Endothelial cell of coronary artery (primary cell): ENCODE measurements around the gene DCAF8L1. TPM values are rescaled to one million over a fixed set of nuclear protein-coding genes. Genes with fewer than 3 reads are reported as not detected.

Experiments used
- total RNA-seq: library from RNA; depleted of rRNA; stranded (reverse); fragments of >200 nt; gene quantifications from 2 replicates; pipeline ENCODE4 v1.2.3, GENCODE V29; 2014

DCAF8L1 gene
- not detected in 2 replicates for total RNA-seq

GRCh38 chrX:27981349-27981748 is at the start of gene DCAF8L1:
DCAF8L1 (minus strand) TSS chrX:27981449; CDS start chrX:27981334, 115 bp downstream.

Other genes starting within 250 kb of the DCAF8L1 start
- not detected in 2 replicates for gene MAGEB10, start 173.5 kb downstream of the DCAF8L1 start, total RNA-seq